CD4-positive, CD25-positive, alpha-beta regulatory T cell (primary cell): Measurements from ENCODE around the gene MEIS2. TPM values are rescaled to one million over a fixed set of nuclear protein-coding genes. Genes with fewer than 3 reads are reported as not detected.

Experiments used
- ATAC-seq, 2 donors: fragments of 150-1000 bp; cut with Tn5 transposase; one replicate each; pipeline ENCODE4 v1.10.0; 2021; ENCODE audit warnings: low read depth in 2 of 2, moderate number of reproducible peaks in 2 of 2, moderate library complexity in 1 of 2
- DNase-seq, 3 donors: peaks; one replicate each; pipeline versions ENCODE4 v3.0.0 to v3.0.0-alpha.2; 2012 to 2022; ENCODE audit warnings: mixed read lengths in 1 of 3
- H3K27ac ChIP-seq: one replicate; pipeline ENCODE4 v1.7.0; 2013; ENCODE audit warnings: mild to moderate bottlenecking, low read length; ENCODE audit not compliant: insufficient read depth, poor library complexity, severe bottlenecking
- H3K27me3 ChIP-seq: one replicate; pipeline ENCODE4 v1.7.0; 2013; ENCODE audit warnings: low read length; ENCODE audit not compliant: control insufficient read depth, insufficient read depth
- H3K36me3 ChIP-seq: one replicate; pipeline ENCODE4 v1.7.0; 2013; ENCODE audit warnings: mild to moderate bottlenecking, low read length, moderate library complexity; ENCODE audit not compliant: control insufficient read depth, insufficient read depth
- H3K4me1 ChIP-seq: 2 replicates; pipeline ENCODE4 v1.7.0; 2013; ENCODE audit warnings: mild to moderate bottlenecking, low read length; ENCODE audit not compliant: insufficient read depth, control insufficient read depth, poor library complexity, severe bottlenecking
- H3K4me3 ChIP-seq: one replicate; pipeline ENCODE4 v1.7.0; 2013; ENCODE audit warnings: low read depth, mild to moderate bottlenecking, low read length, moderate library complexity
- H3K9me3 ChIP-seq, 2 experiments: 1 replicate in 1 of 2; 2 replicates in 1 of 2; pipeline ENCODE4 v1.7.0; 2013; ENCODE audit warnings: low read length in 2 of 2, mild to moderate bottlenecking in 1 of 2, moderate library complexity in 1 of 2; ENCODE audit not compliant: control insufficient read depth in 2 of 2
- H3K27ac Mint-ChIP-seq, 3 donors: one replicate each; pipeline ENCODE4 v1.8.0; 2020 to 2022; ENCODE audit warnings: mild to moderate bottlenecking in 3 of 3, mixed read lengths in 3 of 3, moderate library complexity in 2 of 3
- H3K27me3 Mint-ChIP-seq: one replicate; pipeline ENCODE4 v1.8.0; 2022; ENCODE audit warnings: mild to moderate bottlenecking, mixed read lengths
- H3K36me3 Mint-ChIP-seq: one replicate; pipeline ENCODE4 v1.8.0; 2020; ENCODE audit warnings: mixed read lengths
- H3K4me1 Mint-ChIP-seq, 4 donors: one replicate each; pipeline ENCODE4 v1.8.0; 2020 to 2022; ENCODE audit warnings: mixed read lengths in 4 of 4, mild to moderate bottlenecking in 1 of 4
- H3K4me3 Mint-ChIP-seq, 4 donors: one replicate each; pipeline ENCODE4 v1.8.0; 2020 to 2022; ENCODE audit warnings: mild to moderate bottlenecking in 4 of 4, mixed read lengths in 4 of 4, moderate library complexity in 3 of 4
- H3K9me3 Mint-ChIP-seq, 7 donors: one replicate each; pipeline ENCODE4 v1.8.0; 2020 to 2022; ENCODE audit warnings: mixed read lengths in 7 of 7, mild to moderate bottlenecking in 3 of 7, moderate library complexity in 2 of 7
- polyA plus RNA-seq, 4 donors: library from polyadenylated mRNA; unstranded; fragments of 300-500 nt; fragmentation: Illumina TruSeq; gene quantifications; one replicate each; pipeline ENCODE4 v1.2.3, GENCODE V29; 2021
- total RNA-seq: library from RNA; stranded (reverse); gene quantifications from one replicate; pipeline ENCODE4 v1.2.3, GENCODE V29; 2022

The MEIS2 gene
- total and polyA plus RNA-seq, 5 donors from 2014 or later: not detected

DNA sequence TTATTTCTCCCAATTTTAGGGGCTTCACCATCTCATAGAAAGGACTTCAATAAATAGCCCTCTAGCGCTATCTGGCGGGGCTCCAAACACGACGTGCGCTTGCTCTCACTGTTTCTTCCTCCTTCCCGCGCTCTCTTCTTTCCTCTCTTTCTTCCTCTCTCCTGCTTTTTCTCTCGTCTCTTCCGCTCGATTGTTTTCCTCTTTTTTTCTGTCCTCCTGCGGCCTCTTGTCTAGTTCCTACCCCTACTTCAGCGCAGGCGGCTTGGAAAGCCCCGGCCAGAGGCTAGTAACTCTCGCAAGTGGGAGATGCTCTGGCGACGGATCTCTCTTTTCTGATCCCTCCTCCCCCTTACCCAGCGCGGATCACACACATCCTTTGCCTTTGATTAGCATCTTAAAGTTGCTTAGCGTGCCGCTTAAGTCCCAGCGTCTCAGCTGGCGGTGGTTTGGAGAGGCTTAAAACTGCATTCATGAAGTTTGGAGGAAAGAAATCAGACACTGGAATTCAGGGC, 6.2 kb upstream of the MEIS2 start:
- H3K36me3 Mint-ChIP-seq: peaks cover 5% of the 10 kb centered on the region
- no peak overlapping the region for H3K27ac Mint-ChIP-seq
- H3K27me3 ChIP-seq: peaks cover 66% of the 10 kb centered on the region
- peaks cover 5 to 6% of the 10 kb centered on the region in 2 experiments for H3K9me3 ChIP-seq
- H3K27me3 Mint-ChIP-seq: peaks cover 92% of the 10 kb centered on the region
- no peak overlapping the region for H3K4me3 Mint-ChIP-seq
- ATAC-seq (no peak), DNase-seq (no peak)
- peaks cover 0 to 36% (median 7%) of the 10 kb centered on the region in 7 donors for H3K9me3 Mint-ChIP-seq
- H3K4me1 Mint-ChIP-seq: peaks cover 4 to 29% (median 20%) of the 10 kb centered on the region in 4 donors
- no peak overlapping the region for H3K4me3 ChIP-seq
- no peak overlapping the region for H3K27ac ChIP-seq
- no peaks in the 10 kb centered on the region for H3K36me3 ChIP-seq
- peaks cover 13% of the 10 kb centered on the region for H3K4me1 ChIP-seq

DNA sequence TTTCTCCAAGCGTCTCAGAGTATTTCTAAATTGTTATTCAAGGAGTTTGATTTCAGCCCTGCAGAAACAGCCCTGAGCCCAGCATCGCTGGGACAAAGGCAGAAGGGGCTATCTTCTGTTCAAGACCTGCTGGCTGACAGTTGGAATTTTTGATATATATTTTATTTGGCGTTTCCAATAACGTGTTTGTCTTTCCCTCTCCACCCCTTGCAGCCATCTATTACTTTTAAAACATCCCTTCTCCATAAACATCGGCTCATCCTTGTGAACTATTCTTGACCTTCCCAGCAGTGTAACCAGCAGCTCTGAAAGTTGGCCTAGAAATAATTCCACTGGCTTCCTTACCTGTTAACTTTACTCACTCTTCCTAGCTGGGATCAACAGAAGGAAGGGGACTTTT, 5.5 kb upstream of the MEIS2 start:
- Histone ChIP-seq H3K36me3 (no peaks in the 10 kb centered on the region), H3K27me3 (peaks cover 62% of the 10 kb centered on the region), H3K4me3 (no peak overlapping the region), H3K9me3 (peaks cover 5 to 6% of the 10 kb centered on the region in 2 experiments), H3K27ac (no peak overlapping the region), H3K4me1 (peaks cover 20% of the 10 kb centered on the region)
- Mint-ChIP-seq H3K4me1 (peaks cover 4 to 28% (median 22%) of the 10 kb centered on the region in 4 donors), H3K36me3 (peaks cover 3% of the 10 kb centered on the region), H3K9me3 (peaks cover 0 to 37% (median 6%) of the 10 kb centered on the region in 7 donors), H3K4me3 (no peak overlapping the region), H3K27me3 (peaks cover 92% of the 10 kb centered on the region), H3K27ac (no peak overlapping the region)
- ATAC-seq: no peak
- no peak for DNase-seq

DNA sequence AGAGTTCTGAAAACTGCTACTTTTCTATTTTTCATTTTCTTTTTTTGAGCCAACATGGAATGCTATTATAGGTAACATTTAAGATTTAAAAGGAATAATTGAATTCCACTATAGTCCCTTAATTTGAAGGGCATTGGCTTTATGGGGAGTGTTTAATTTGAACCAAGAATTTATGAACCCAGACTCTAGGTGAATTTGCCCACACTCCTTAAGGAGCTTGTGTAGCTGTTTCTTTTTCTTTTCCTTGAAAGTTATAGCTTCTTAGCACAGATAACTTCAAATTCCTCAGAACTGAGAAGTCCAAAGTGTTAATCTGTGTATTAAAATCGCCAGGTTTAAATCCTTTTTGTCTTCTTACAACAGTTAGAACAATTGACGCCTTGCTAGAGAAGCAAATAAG, 4.7 kb upstream of the MEIS2 start:
- Histone ChIP-seq H3K27ac (no peak overlapping the region), H3K36me3 (no peaks in the 10 kb centered on the region), H3K9me3 (peaks cover 5 to 6% of the 10 kb centered on the region in 2 experiments), H3K4me3 (no peak overlapping the region), H3K4me1 (peaks cover 18% of the 10 kb centered on the region), H3K27me3 (peaks cover 59% of the 10 kb centered on the region)
- Mint-ChIP-seq H3K27me3 (peaks cover 93% of the 10 kb centered on the region), H3K4me1 (peaks cover 4 to 28% (median 23%) of the 10 kb centered on the region in 4 donors), H3K27ac (no peak overlapping the region), H3K4me3 (no peak overlapping the region), H3K36me3 (peaks cover 3% of the 10 kb centered on the region), H3K9me3 (peaks cover 0 to 37% (median 6%) of the 10 kb centered on the region in 7 donors)
- ATAC-seq (no peak), DNase-seq (no peak)

DNA sequence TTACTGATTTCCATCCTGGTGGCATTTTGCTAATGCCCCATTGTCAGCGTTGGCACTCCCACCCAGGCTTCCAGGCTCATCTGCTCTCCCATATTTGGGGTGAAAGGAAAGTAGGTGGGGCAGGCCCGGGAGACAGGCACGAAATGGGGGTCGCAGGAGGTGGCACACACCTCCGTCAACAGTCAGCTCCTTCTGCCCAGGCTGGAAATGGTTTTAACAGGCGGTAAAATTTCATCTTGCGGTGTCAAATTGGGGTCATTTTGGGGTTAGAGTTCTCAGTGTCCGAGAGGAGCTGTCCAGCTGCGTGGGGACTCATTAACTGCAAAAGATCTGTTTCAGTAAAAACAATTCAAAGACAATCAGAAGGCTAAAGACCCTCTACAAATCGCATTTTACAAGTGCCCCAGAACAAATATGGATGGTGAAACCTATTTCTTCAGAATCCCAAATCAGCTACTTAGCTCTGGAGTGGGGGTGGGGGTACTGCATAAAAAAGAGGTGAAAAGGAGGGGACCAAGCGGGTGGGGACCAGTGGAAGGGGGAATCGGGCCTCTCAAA, 4.2 kb upstream of the MEIS2 start:
- H3K4me1 Mint-ChIP-seq: peaks cover 4 to 30% (median 22%) of the 10 kb centered on the region in 4 donors
- peaks cover 23% of the 10 kb centered on the region for H3K4me1 ChIP-seq
- peak overlapping the region in 1 of 4 donors; percentile 62 for H3K4me3 Mint-ChIP-seq
- peaks cover 3% of the 10 kb centered on the region for H3K36me3 Mint-ChIP-seq
- peaks cover 54% of the 10 kb centered on the region for H3K27me3 ChIP-seq
- peaks cover 5 to 6% of the 10 kb centered on the region in 2 experiments for H3K9me3 ChIP-seq
- H3K36me3 ChIP-seq: no peaks in the 10 kb centered on the region
- ATAC-seq: no peak
- H3K27ac Mint-ChIP-seq: no peak overlapping the region
- no peak overlapping the region for H3K4me3 ChIP-seq
- peaks cover 0 to 34% (median 5%) of the 10 kb centered on the region in 7 donors for H3K9me3 Mint-ChIP-seq
- no peak for DNase-seq
- no peak overlapping the region for H3K27ac ChIP-seq
- H3K27me3 Mint-ChIP-seq: peaks cover 93% of the 10 kb centered on the region

DNA sequence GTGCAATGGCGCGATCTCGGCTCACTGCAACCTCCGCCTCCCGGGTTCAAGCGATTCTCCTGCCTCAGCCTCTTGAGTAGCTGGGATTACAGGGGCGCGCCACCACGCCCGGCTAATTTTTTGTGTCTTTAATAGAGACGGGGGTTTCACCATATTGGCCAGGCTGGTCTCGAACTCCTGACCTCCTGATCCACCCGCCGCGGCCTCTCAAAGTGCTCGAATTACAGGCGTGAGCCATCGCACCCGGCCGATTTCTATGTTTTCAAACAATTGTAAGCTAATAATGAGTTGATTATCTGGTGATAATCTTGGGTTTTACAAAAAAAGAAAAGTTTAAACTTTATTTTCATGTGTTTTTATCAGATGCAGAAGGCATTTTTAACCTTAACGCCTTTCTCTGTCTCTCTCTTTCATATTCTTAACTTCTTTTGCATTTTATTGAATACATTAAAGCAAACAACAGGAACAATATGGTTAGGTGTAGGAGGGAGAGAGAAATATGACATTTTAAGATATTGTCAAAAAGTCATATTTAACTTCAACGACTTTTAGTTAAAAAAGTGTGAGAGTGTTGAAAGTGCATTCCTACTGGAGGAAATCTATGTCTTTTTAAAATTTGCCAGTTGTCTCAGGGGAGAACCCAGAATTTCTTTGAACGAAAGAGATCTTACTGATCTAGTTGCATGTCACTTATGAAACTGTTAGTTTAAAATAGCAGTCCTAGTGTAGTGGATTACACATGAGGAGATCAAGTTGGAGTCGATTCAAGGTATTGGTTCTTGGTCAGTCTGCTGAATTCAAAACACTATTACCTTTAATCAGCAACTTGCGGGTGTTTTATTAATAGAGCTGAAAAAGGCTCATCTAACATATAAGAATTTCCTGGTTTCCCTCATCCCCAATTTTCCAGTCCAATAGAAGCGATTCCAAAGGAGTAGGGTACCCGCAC, 3.4 kb upstream of the MEIS2 start:
- Histone ChIP-seq H3K4me3 (no peak overlapping the region), H3K4me1 (peaks cover 28% of the 10 kb centered on the region), H3K36me3 (no peaks in the 10 kb centered on the region), H3K27ac (no peak overlapping the region), H3K27me3 (peaks cover 46% of the 10 kb centered on the region), H3K9me3 (peaks cover 2 to 5% of the 10 kb centered on the region in 2 experiments)
- ATAC-seq: no peak
- Mint-ChIP-seq H3K4me3 (peak overlapping the region in 3 of 4 donors; percentile 33 to 71 (median 43)), H3K4me1 (peaks cover 4 to 36% (median 22%) of the 10 kb centered on the region in 4 donors), H3K27me3 (peaks cover 90% of the 10 kb centered on the region), H3K9me3 (peaks cover 0 to 30% (median 4%) of the 10 kb centered on the region in 7 donors), H3K27ac (no peak overlapping the region), H3K36me3 (peaks cover 3% of the 10 kb centered on the region)
- DNase-seq: no peak

DNA sequence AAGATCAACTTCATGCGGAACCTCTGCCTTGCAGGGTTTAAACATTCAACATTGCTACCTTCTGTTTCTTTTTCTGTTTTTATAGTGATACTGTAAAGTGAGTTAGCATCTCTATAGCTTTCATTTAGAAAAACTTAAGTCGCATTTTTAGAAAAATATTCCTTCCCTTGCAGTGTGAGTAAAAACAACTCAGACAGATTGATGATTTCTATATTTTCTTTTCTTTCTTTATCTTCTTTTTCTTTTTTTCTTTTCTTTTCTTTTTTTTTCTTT, 2.8 kb upstream of the MEIS2 start:
- peak overlapping the region; percentile 13 to 71 (median 42) for H3K4me3 Mint-ChIP-seq
- H3K27ac Mint-ChIP-seq: no peak overlapping the region
- DNase-seq: no peak
- H3K9me3 Mint-ChIP-seq: peaks cover 0 to 30% (median 4%) of the 10 kb centered on the region in 7 donors
- peaks cover 4 to 42% (median 22%) of the 10 kb centered on the region in 4 donors for H3K4me1 Mint-ChIP-seq
- H3K36me3 Mint-ChIP-seq: no peaks in the 10 kb centered on the region
- Histone ChIP-seq H3K4me1 (peaks cover 34% of the 10 kb centered on the region), H3K4me3 (no peak overlapping the region), H3K27ac (no peak overlapping the region), H3K9me3 (peaks cover 2 to 5% of the 10 kb centered on the region in 2 experiments), H3K36me3 (no peaks in the 10 kb centered on the region), H3K27me3 (peaks cover 40% of the 10 kb centered on the region)
- H3K27me3 Mint-ChIP-seq: peaks cover 90% of the 10 kb centered on the region
- no peak for ATAC-seq

DNA sequence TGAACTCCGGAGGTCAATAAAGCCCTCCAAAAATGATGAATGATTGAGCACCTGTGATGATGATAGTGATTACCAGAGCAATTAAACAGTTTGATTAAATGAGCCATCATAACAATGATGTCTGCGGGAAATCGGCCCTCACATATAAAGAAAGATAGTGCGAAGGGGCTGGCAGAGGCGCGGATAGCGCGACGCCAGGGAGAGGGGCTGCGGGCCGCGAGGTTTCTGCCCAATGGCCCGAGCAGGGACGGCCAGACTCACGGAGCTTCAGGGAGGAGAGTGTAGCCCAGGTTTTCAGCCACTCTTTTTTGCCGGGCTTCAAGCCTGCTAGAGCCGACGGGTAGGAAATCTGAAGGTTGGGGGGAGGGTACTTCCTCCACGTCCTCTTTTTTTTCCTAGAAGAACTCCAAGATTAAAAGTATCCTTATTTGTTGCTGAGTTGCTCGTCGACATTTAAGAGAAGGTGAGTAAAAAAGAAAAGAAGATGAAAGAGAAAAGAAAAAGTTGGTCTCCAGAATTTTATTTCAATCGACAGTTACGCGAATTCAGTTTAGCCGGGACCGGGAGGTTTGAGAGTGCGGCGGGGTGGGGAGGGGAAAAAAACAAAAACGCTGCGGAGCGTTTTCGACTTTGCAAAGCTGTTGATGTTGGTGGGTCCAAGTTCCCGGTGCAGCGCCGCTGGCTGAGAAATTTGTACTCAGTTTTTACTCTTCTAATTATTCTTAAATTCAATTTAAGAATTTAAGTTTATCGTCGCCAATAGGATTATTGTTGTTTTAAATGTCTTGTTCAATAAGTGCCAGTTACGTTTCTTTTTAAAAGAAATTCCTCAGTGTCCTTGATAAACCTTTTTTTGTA, 2.2 kb upstream of the MEIS2 start:
- H3K27me3 ChIP-seq: peaks cover 34% of the 10 kb centered on the region
- no peak for DNase-seq
- H3K36me3 Mint-ChIP-seq: no peaks in the 10 kb centered on the region
- H3K36me3 ChIP-seq: no peaks in the 10 kb centered on the region
- H3K4me1 ChIP-seq: peaks cover 39% of the 10 kb centered on the region
- H3K9me3 ChIP-seq: peaks cover 0 to 2% of the 10 kb centered on the region in 2 experiments
- peaks cover 0 to 30% (median 2%) of the 10 kb centered on the region in 7 donors for H3K9me3 Mint-ChIP-seq
- no peak overlapping the region for H3K27ac Mint-ChIP-seq
- ATAC-seq: no peak
- peaks cover 90% of the 10 kb centered on the region for H3K27me3 Mint-ChIP-seq
- no peak overlapping the region for H3K27ac ChIP-seq
- peaks cover 4 to 48% (median 23%) of the 10 kb centered on the region in 4 donors for H3K4me1 Mint-ChIP-seq
- no peak overlapping the region for H3K4me3 ChIP-seq
- peak overlapping the region; percentile 63 to 95 (median 71) for H3K4me3 Mint-ChIP-seq
